ENCODE measurements around the gene COL26A1. TPM values are rescaled to one million over a fixed set of nuclear protein-coding genes. Genes with fewer than 3 reads are reported as not detected.

COL26A1 gene
- total RNA-seq, 1 donor from 2014 or later, result 128 TPM

GRCh38 chr7:101370836-101371235, 8.2 kb downstream of the COL26A1 start:
- Mint-ChIP-seq H3K4me3 (ENCODE audit: unreplicated experiment) (no peak overlapping the region), H3K27ac (ENCODE audit: unreplicated experiment) (no peak overlapping the region), H3K36me3 (ENCODE audit: unreplicated experiment) (peaks cover 13% of the 10 kb centered on the region), H3K9me3 (ENCODE audit: unreplicated experiment) (peaks cover 3% of the 10 kb centered on the region), H3K4me1 (ENCODE audit: unreplicated experiment) (peaks cover 56% of the 10 kb centered on the region), H3K27me3 (ENCODE audit: unreplicated experiment) (no peaks in the 10 kb centered on the region)
- no peak for DNase-seq (ENCODE audit: extremely low spot score, unreplicated experiment)
- TF ChIP-seq, protein P1, sequence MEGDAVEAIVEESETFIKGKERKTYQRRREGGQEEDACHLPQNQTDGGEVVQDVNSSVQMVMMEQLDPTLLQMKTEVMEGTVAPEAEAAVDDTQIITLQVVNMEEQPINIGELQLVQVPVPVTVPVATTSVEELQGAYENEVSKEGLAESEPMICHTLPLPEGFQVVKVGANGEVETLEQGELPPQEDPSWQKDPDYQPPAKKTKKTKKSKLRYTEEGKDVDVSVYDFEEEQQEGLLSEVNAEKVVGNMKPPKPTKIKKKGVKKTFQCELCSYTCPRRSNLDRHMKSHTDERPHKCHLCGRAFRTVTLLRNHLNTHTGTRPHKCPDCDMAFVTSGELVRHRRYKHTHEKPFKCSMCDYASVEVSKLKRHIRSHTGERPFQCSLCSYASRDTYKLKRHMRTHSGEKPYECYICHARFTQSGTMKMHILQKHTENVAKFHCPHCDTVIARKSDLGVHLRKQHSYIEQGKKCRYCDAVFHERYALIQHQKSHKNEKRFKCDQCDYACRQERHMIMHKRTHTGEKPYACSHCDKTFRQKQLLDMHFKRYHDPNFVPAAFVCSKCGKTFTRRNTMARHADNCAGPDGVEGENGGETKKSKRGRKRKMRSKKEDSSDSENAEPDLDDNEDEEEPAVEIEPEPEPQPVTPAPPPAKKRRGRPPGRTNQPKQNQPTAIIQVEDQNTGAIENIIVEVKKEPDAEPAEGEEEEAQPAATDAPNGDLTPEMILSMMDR (IDR thresholded peaks at IDR 0.05), result no peak

GRCh38 chr7:101373812-101374614, 11.3 kb downstream of the COL26A1 start:
- peak; percentile 86 for DNase-seq (ENCODE audit: extremely low spot score, unreplicated experiment)
- Mint-ChIP-seq H3K4me3 (ENCODE audit: unreplicated experiment) (peak overlapping the region; percentile 55), H3K27me3 (ENCODE audit: unreplicated experiment) (no peaks in the 10 kb centered on the region), H3K9me3 (ENCODE audit: unreplicated experiment) (no peaks in the 10 kb centered on the region), H3K27ac (ENCODE audit: unreplicated experiment) (peak overlapping the region; percentile 92), H3K4me1 (ENCODE audit: unreplicated experiment) (peaks cover 68% of the 10 kb centered on the region), H3K36me3 (ENCODE audit: unreplicated experiment) (peaks cover 8% of the 10 kb centered on the region)
- TF ChIP-seq, protein P1 (IDR thresholded peaks at IDR 0.05), result no peak

GRCh38 chr7:101374990-101375389, 12.3 kb downstream of the COL26A1 start:
- H3K36me3 Mint-ChIP-seq (ENCODE audit: unreplicated experiment), result peaks cover 12% of the 10 kb centered on the region
- H3K27ac Mint-ChIP-seq (ENCODE audit: unreplicated experiment), result peak overlapping the region; percentile 62
- TF ChIP-seq, protein P1 (IDR thresholded peaks at IDR 0.05), result no peak
- peaks cover 72% of the 10 kb centered on the region for H3K4me1 Mint-ChIP-seq (ENCODE audit: unreplicated experiment)
- no peak overlapping the region for H3K4me3 Mint-ChIP-seq (ENCODE audit: unreplicated experiment)
- H3K9me3 Mint-ChIP-seq (ENCODE audit: unreplicated experiment), result no peaks in the 10 kb centered on the region
- DNase-seq (ENCODE audit: extremely low spot score, unreplicated experiment), result no peak
- H3K27me3 Mint-ChIP-seq (ENCODE audit: unreplicated experiment), result no peaks in the 10 kb centered on the region

DNA sequence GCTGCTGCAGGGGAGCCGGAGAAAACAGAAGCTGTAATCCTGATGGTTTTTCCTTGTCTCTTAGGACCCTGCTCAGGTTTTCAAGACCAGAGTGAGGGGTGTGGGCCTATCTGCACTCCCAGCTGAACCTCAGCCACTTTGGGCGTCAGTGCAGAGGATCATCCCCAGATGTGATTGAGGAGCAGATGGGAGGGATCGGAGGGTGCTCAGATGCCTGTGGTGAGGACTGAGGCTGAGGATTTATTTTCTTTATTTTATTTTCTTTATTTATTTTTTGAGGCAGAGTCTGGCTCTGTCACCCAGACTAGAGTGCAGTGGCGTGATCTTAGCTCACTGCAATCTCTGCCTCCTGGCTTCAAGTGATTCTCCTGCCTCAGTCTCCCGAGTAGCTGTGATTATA, 13.9 kb downstream of the COL26A1 start:
- H3K9me3 Mint-ChIP-seq (ENCODE audit: unreplicated experiment), result peaks cover 6% of the 10 kb centered on the region
- no peaks in the 10 kb centered on the region for H3K27me3 Mint-ChIP-seq (ENCODE audit: unreplicated experiment)
- H3K4me1 Mint-ChIP-seq (ENCODE audit: unreplicated experiment), result peaks cover 77% of the 10 kb centered on the region
- no peak for DNase-seq (ENCODE audit: extremely low spot score, unreplicated experiment)
- peaks cover 16% of the 10 kb centered on the region for H3K36me3 Mint-ChIP-seq (ENCODE audit: unreplicated experiment)
- TF ChIP-seq, protein P1 (IDR thresholded peaks at IDR 0.05), result no peak
- peak overlapping the region; percentile 62 for H3K27ac Mint-ChIP-seq (ENCODE audit: unreplicated experiment)
- no peak overlapping the region for H3K4me3 Mint-ChIP-seq (ENCODE audit: unreplicated experiment)

GRCh38 chr7:101377189-101377736, 14.6 kb downstream of the COL26A1 start:
- Mint-ChIP-seq H3K36me3 (ENCODE audit: unreplicated experiment) (peaks cover 15% of the 10 kb centered on the region), H3K27me3 (ENCODE audit: unreplicated experiment) (no peaks in the 10 kb centered on the region), H3K27ac (ENCODE audit: unreplicated experiment) (peak overlapping the region; percentile 62), H3K4me3 (ENCODE audit: unreplicated experiment) (no peak overlapping the region), H3K4me1 (ENCODE audit: unreplicated experiment) (peaks cover 78% of the 10 kb centered on the region), H3K9me3 (ENCODE audit: unreplicated experiment) (peaks cover 6% of the 10 kb centered on the region)
- DNase-seq (ENCODE audit: extremely low spot score, unreplicated experiment), result no peak
- TF ChIP-seq, protein P1 (IDR thresholded peaks at IDR 0.05), result no peak

Data from osteocyte (in vitro differentiated cells).